Activated naive CD4-positive, alpha-beta T cell treated with anti-CD3 and anti-CD28 coated beads, Interleukin-2, amount 10 ng/mL, durations not matched to agents 7 days and 5 days (primary cell): ENCODE data around the gene FGD6.

Source experiments
- CTCF ChIA-PET: fragments of 350-600 bp; sonication (Branson Sonifier 250); formaldehyde crosslinking; loops from one replicate; lab custom pipeline; 2021; ENCODE audit warnings: antibody characterized with exemption; lab: Charles Lee
- DNase-seq: peaks from one replicate; pipeline ENCODE4 v3.0.0-alpha.2; 2020
- H3K27ac Mint-ChIP-seq: one replicate; pipeline ENCODE4 v1.8.0; 2021; ENCODE audit warnings: mild to moderate bottlenecking, moderate library complexity, mixed read lengths
- H3K27me3 Mint-ChIP-seq: one replicate; pipeline ENCODE4 v1.8.0; 2021; ENCODE audit warnings: mild to moderate bottlenecking, mixed read lengths
- H3K36me3 Mint-ChIP-seq: one replicate; pipeline ENCODE4 v1.8.0; 2021; ENCODE audit warnings: mixed read lengths
- H3K4me1 Mint-ChIP-seq: one replicate; pipeline ENCODE4 v1.8.0; 2021; ENCODE audit warnings: mixed read lengths
- H3K4me3 Mint-ChIP-seq: one replicate; pipeline ENCODE4 v1.8.0; 2021; ENCODE audit warnings: mild to moderate bottlenecking, moderate library complexity, mixed read lengths
- H3K9me3 Mint-ChIP-seq: one replicate; pipeline ENCODE4 v1.8.0; 2021; ENCODE audit warnings: mixed read lengths

Gene FGD6

GRCh38 chr12:95217377-95218149, at the start of gene FGD6, which contains the start of gene VEZT:
FGD6 (minus strand) TSS chr12:95217467; CDS start chr12:95217240, 227 bp downstream.
VEZT (plus strand) TSS chr12:95217807; CDS start chr12:95217851, 44 bp downstream.
- peak within 1 kb of the TSS; percentile 86 for H3K4me3 Mint-ChIP-seq
- CTCF ChIA-PET: interaction anchor here (0.7 to 1.6 kb wide), 4 partner anchors 13 to 327 kb away, joined by 3 to 5 read pairs (median 4); partner anchors contain the start of gene METAP2
- peaks cover 4% of the 10 kb centered on the region for H3K36me3 Mint-ChIP-seq
- H3K9me3 Mint-ChIP-seq: no peaks in the 10 kb centered on the region
- H3K27ac Mint-ChIP-seq: peak within 1 kb of the TSS; percentile 93
- H3K4me1 Mint-ChIP-seq: peaks cover 26% of the 10 kb centered on the region
- peaks cover 4% of the 10 kb centered on the region for H3K27me3 Mint-ChIP-seq
- peak; percentile 99 for DNase-seq

GRCh38 chr12:95266254-95266653, 49.0 kb upstream of the FGD6 start:
- H3K4me1 Mint-ChIP-seq: no peaks in the 10 kb centered on the region
- H3K9me3 Mint-ChIP-seq: no peaks in the 10 kb centered on the region
- no peak overlapping the region for H3K27ac Mint-ChIP-seq
- CTCF ChIA-PET: no interaction called here
- peaks cover 4% of the 10 kb centered on the region for H3K36me3 Mint-ChIP-seq
- no peaks in the 10 kb centered on the region for H3K27me3 Mint-ChIP-seq
- no peak for DNase-seq
- no peak overlapping the region for H3K4me3 Mint-ChIP-seq

GRCh38 chr12:95265765-95266164, 48.5 kb upstream of the FGD6 start:
- H3K4me1 Mint-ChIP-seq: no peaks in the 10 kb centered on the region
- H3K36me3 Mint-ChIP-seq: peaks cover 4% of the 10 kb centered on the region
- H3K4me3 Mint-ChIP-seq: no peak overlapping the region
- H3K27ac Mint-ChIP-seq: no peak overlapping the region
- H3K27me3 Mint-ChIP-seq: no peaks in the 10 kb centered on the region
- no peak for DNase-seq
- CTCF ChIA-PET: no interaction called here
- H3K9me3 Mint-ChIP-seq: no peaks in the 10 kb centered on the region

GRCh38 chr12:95262808-95263207, 45.5 kb upstream of the FGD6 start:
- DNase-seq: no peak
- no peak overlapping the region for H3K27ac Mint-ChIP-seq
- H3K27me3 Mint-ChIP-seq: no peaks in the 10 kb centered on the region
- no peaks in the 10 kb centered on the region for H3K9me3 Mint-ChIP-seq
- H3K4me3 Mint-ChIP-seq: no peak overlapping the region
- peaks cover 8% of the 10 kb centered on the region for H3K36me3 Mint-ChIP-seq
- CTCF ChIA-PET: interaction anchor here (1.0 kb wide), 1 partner anchor 52 kb away, joined by 3 read pairs; no protein-coding TSS in a partner anchor
- H3K4me1 Mint-ChIP-seq: no peaks in the 10 kb centered on the region

- Mint-ChIP-seq H3K4me1 (no peaks in the 10 kb centered on the region), H3K36me3 (peaks cover 8% of the 10 kb centered on the region)
- CTCF ChIA-PET: no interaction called here
Observed at GRCh38 chr12:95261109-95261508, 43.8 kb upstream of the FGD6 start.

GRCh38 chr12:95259368-95259767, 42.1 kb upstream of the FGD6 start:
- Mint-ChIP-seq H3K4me3 (no peak overlapping the region), H3K36me3 (peaks cover 18% of the 10 kb centered on the region), H3K9me3 (no peaks in the 10 kb centered on the region), H3K27me3 (no peaks in the 10 kb centered on the region), H3K4me1 (no peaks in the 10 kb centered on the region), H3K27ac (no peak overlapping the region)
- CTCF ChIA-PET: no interaction called here
- no peak for DNase-seq

More at GRCh38 chr12:95261109-95261508, 43.8 kb upstream of the FGD6 start:
- H3K9me3 Mint-ChIP-seq: no peaks in the 10 kb centered on the region
- H3K27me3 Mint-ChIP-seq: no peaks in the 10 kb centered on the region
- no peak overlapping the region for H3K27ac Mint-ChIP-seq
- DNase-seq: no peak
- H3K4me3 Mint-ChIP-seq: no peak overlapping the region

GRCh38 chr12:95258803-95259202, 41.5 kb upstream of the FGD6 start:
- Mint-ChIP-seq H3K27ac (no peak overlapping the region), H3K36me3 (peaks cover 18% of the 10 kb centered on the region), H3K9me3 (no peaks in the 10 kb centered on the region), H3K4me1 (no peaks in the 10 kb centered on the region), H3K27me3 (no peaks in the 10 kb centered on the region), H3K4me3 (no peak overlapping the region)
- DNase-seq: no peak
- CTCF ChIA-PET: no interaction called here

- no peaks in the 10 kb centered on the region for H3K4me1 Mint-ChIP-seq
- H3K9me3 Mint-ChIP-seq: no peaks in the 10 kb centered on the region
- CTCF ChIA-PET: interaction anchor here (0.6 kb wide), 1 partner anchor 42 kb away, joined by 3 read pairs; no protein-coding TSS in a partner anchor
- no peaks in the 10 kb centered on the region for H3K27me3 Mint-ChIP-seq
- peaks cover 23% of the 10 kb centered on the region for H3K36me3 Mint-ChIP-seq
- H3K4me3 Mint-ChIP-seq: no peak overlapping the region
- no peak overlapping the region for H3K27ac Mint-ChIP-seq
- DNase-seq: no peak
Observed at GRCh38 chr12:95258151-95258550, 40.9 kb upstream of the FGD6 start.

GRCh38 chr12:95257541-95257940, 40.3 kb upstream of the FGD6 start:
- no peak for DNase-seq
- Mint-ChIP-seq H3K36me3 (peaks cover 24% of the 10 kb centered on the region), H3K9me3 (no peaks in the 10 kb centered on the region), H3K4me1 (no peaks in the 10 kb centered on the region), H3K27me3 (no peaks in the 10 kb centered on the region), H3K4me3 (no peak overlapping the region), H3K27ac (no peak overlapping the region)
- CTCF ChIA-PET: no interaction called here

GRCh38 chr12:95253386-95253785, 36.1 kb upstream of the FGD6 start:
- H3K27ac Mint-ChIP-seq: no peak overlapping the region
- H3K9me3 Mint-ChIP-seq: no peaks in the 10 kb centered on the region
- H3K27me3 Mint-ChIP-seq: no peaks in the 10 kb centered on the region
- no peak for DNase-seq
- no peaks in the 10 kb centered on the region for H3K4me1 Mint-ChIP-seq
- CTCF ChIA-PET: no interaction called here
- no peak overlapping the region for H3K4me3 Mint-ChIP-seq
- H3K36me3 Mint-ChIP-seq: peaks cover 20% of the 10 kb centered on the region

GRCh38 chr12:95248604-95249360, 31.5 kb upstream of the FGD6 start:
- DNase-seq: no peak
- H3K4me3 Mint-ChIP-seq: no peak overlapping the region
- no peaks in the 10 kb centered on the region for H3K9me3 Mint-ChIP-seq
- peaks cover 10% of the 10 kb centered on the region for H3K4me1 Mint-ChIP-seq
- peaks cover 6% of the 10 kb centered on the region for H3K36me3 Mint-ChIP-seq
- CTCF ChIA-PET: no interaction called here
- no peaks in the 10 kb centered on the region for H3K27me3 Mint-ChIP-seq
- H3K27ac Mint-ChIP-seq: no peak overlapping the region

GRCh38 chr12:95248095-95248494, 30.8 kb upstream of the FGD6 start:
- no peak overlapping the region for H3K27ac Mint-ChIP-seq
- H3K27me3 Mint-ChIP-seq: no peaks in the 10 kb centered on the region
- peaks cover 10% of the 10 kb centered on the region for H3K4me1 Mint-ChIP-seq
- no peak overlapping the region for H3K4me3 Mint-ChIP-seq
- peaks cover 2% of the 10 kb centered on the region for H3K36me3 Mint-ChIP-seq
- no peak for DNase-seq
- CTCF ChIA-PET: no interaction called here
- no peaks in the 10 kb centered on the region for H3K9me3 Mint-ChIP-seq

GRCh38 chr12:95244350-95244749, 27.1 kb upstream of the FGD6 start:
- H3K27me3 Mint-ChIP-seq: no peaks in the 10 kb centered on the region
- peaks cover 14% of the 10 kb centered on the region for H3K4me1 Mint-ChIP-seq
- H3K36me3 Mint-ChIP-seq: peaks cover 5% of the 10 kb centered on the region
- no peaks in the 10 kb centered on the region for H3K9me3 Mint-ChIP-seq
- DNase-seq: no peak
- CTCF ChIA-PET: no interaction called here
- H3K4me3 Mint-ChIP-seq: no peak overlapping the region
- no peak overlapping the region for H3K27ac Mint-ChIP-seq

GRCh38 chr12:95243497-95244183, 26.4 kb upstream of the FGD6 start:
- Mint-ChIP-seq H3K27me3 (no peaks in the 10 kb centered on the region), H3K36me3 (peaks cover 5% of the 10 kb centered on the region)

More at GRCh38 chr12:95243497-95244183, 26.4 kb upstream of the FGD6 start:
- Mint-ChIP-seq H3K9me3 (no peaks in the 10 kb centered on the region), H3K4me1 (peaks cover 16% of the 10 kb centered on the region), H3K27ac (no peak overlapping the region), H3K4me3 (no peak overlapping the region)
- CTCF ChIA-PET: no interaction called here
- no peak for DNase-seq
